ENCODE measurements around the gene USP1.

DNA sequence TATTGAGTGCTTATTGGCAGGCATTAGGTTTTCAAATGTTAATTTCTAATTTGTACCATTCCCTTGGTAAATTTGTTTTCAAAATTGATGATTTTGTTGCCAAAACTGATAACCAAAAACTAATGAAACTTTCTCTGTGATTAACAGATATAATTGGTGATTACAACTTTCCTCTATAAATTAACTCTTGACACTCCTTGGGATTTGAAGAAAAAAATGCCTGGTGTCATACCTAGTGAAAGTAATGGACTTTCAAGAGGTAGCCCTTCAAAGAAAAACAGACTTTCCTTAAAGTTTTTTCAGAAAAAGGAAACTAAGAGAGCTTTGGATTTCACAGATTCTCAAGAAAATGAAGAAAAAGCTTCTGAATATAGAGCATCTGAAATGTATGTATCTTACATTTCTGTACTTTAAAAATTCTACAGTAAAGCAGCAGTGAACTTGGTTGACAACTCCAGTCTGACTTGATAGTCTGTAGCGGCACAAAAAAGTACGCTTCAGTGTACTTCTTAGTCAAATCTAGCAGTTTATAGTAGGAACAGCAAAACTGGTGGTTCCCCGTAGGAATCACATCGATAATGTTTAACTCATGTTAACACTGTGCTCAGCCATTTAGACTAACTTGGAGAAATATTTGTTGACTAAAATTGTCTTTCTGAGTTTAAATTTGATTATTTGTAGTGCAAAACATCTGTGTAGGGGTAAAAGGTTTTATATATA lies 3.0 kb downstream of the USP1 start:
- TF ChIP-seq EZH2 (IDR thresholded peaks at IDR 0.05): no peak
- TF ChIP-seq POLR2AphosphoS5 (IDR thresholded peaks at IDR 0.05; ENCODE audit: borderline replicate concordance, low read depth, low read length): no peak
- no peak for TF ChIP-seq FOXP2 (optimal IDR thresholded peaks at IDR 0.05; ENCODE audit: control extremely low read depth, extremely low read length, insufficient read depth)

Measured in SK-N-MC (cell line).